Measurements from ENCODE around the gene EHMT1.

- TF ChIP-seq CTCF (IDR thresholded peaks at IDR 0.05; ENCODE audit: insufficient read depth, low read depth, low read length) (no peak), EZH2 (IDR thresholded peaks at IDR 0.05; ENCODE audit: insufficient read depth, low read length) (no peak)
Measured at GRCh38 chr9:137671196-137671538, 52.4 kb downstream of the EHMT1 start.

All from astrocyte (in vitro differentiated cells and primary cell).